HEK293 (cell line): ENCODE results near the gene ARHGAP42.

Experiments
- CTCF ChIA-PET: fragments of 350-600 bp; formaldehyde crosslinking; extraction: SDS; loops from one replicate; lab custom pipeline; 2021; ENCODE audit warnings: antibody characterized with exemption; lab: Yijun Ruan, JAX
- POLR2A ChIA-PET: fragments of 300-600 bp; formaldehyde crosslinking; extraction: SDS; loops from one replicate; lab custom pipeline; 2020; ENCODE audit warnings: antibody characterized with exemption, inconsistent platforms; lab: Yijun Ruan, JAX
- H3K27ac ChIP-seq: fragments of 200-500 bp; sonication (Bioruptor generic); 2 replicates; pipeline ENCODE4 v1.5.1; 2014; ENCODE audit warnings: low read depth, low read length, control low read depth, inconsistent platforms; ENCODE audit errors: extremely low read depth
- H3K36me3 ChIP-seq, 2 experiments: fragments of 200-500 bp in 1 of 2; sonication (Bioruptor generic) in 1 of 2; 1 replicate in 1 of 2; 2 replicates in 1 of 2; pipeline ENCODE4 v1.5.1; 2014 to 2017; ENCODE audit warnings: inconsistent platforms in 2 of 2, low read length in 2 of 2; ENCODE audit not compliant: control insufficient read depth in 2 of 2, insufficient read depth in 1 of 2
- H3K4me1 ChIP-seq: fragments of 200-500 bp; sonication (Bioruptor generic); 2 replicates; pipeline ENCODE4 v1.5.1; 2014; ENCODE audit warnings: mild to moderate bottlenecking, low read length, inconsistent platforms; ENCODE audit not compliant: control insufficient read depth, insufficient read depth
- H3K4me3 ChIP-seq: 2 replicates; pipeline ENCODE4 v1.5.1; 2011; ENCODE audit warnings: low read depth, mild to moderate bottlenecking, control low read depth, low read length, moderate library complexity
- H3K9me3 ChIP-seq: fragments of 200-500 bp; sonication (Bioruptor generic); 2 replicates; pipeline ENCODE4 v1.5.1; 2014; ENCODE audit warnings: low read depth, low read length, inconsistent platforms; ENCODE audit not compliant: control insufficient read depth, insufficient read depth
- FEZF1 ChIP-seq: fragments of 450-650 bp; formaldehyde crosslinking; IDR thresholded peaks from 2 replicates; pipeline ENCODE4 v1.5.1; 2016; ENCODE audit warnings: missing biosample characterization, missing genetic modification characterization
- INSM2 ChIP-seq: fragments of 450-650 bp; formaldehyde crosslinking; IDR thresholded peaks from 2 replicates; pipeline ENCODE4 v1.5.1; 2016; ENCODE audit warnings: missing biosample characterization, missing genetic modification characterization
- KLF10 ChIP-seq: fragments of 450-650 bp; IDR thresholded peaks from 2 replicates; pipeline ENCODE4 v1.5.1; 2018; ENCODE audit warnings: missing biosample characterization, mild to moderate bottlenecking, missing genetic modification characterization
- KLF9 ChIP-seq: fragments of 450-650 bp; formaldehyde crosslinking; IDR thresholded peaks from 2 replicates; pipeline ENCODE4 v1.5.1; 2016; ENCODE audit warnings: missing biosample characterization, missing genetic modification characterization, low read depth
- OSR2 ChIP-seq: fragments of 450-650 bp; formaldehyde crosslinking; IDR thresholded peaks from 2 replicates; pipeline ENCODE4 v1.5.1; 2016; ENCODE audit warnings: missing biosample characterization, missing genetic modification characterization
- OVOL3 ChIP-seq: fragments of 450-650 bp; formaldehyde crosslinking; IDR thresholded peaks from 2 replicates; pipeline ENCODE4 v1.5.1; 2016; ENCODE audit warnings: missing biosample characterization, missing genetic modification characterization
- PRDM10 ChIP-seq: fragments of 450-650 bp; formaldehyde crosslinking; IDR thresholded peaks from 2 replicates; pipeline ENCODE4 v1.5.1; 2016; ENCODE audit warnings: missing biosample characterization, missing genetic modification characterization
- WT1 ChIP-seq: fragments of 450-650 bp; formaldehyde crosslinking; IDR thresholded peaks from 2 replicates; pipeline ENCODE4 v1.5.1; 2016; ENCODE audit warnings: missing biosample characterization, missing genetic modification characterization
- ZBTB17 ChIP-seq: fragments of 450-650 bp; formaldehyde crosslinking; IDR thresholded peaks from 2 replicates; pipeline ENCODE4 v1.5.1; 2016; ENCODE audit warnings: missing biosample characterization, missing genetic modification characterization
- ZBTB44 ChIP-seq: fragments of 450-650 bp; IDR thresholded peaks from 2 replicates; pipeline ENCODE4 v1.5.1; 2018; ENCODE audit warnings: missing biosample characterization, mild to moderate bottlenecking, missing genetic modification characterization
- ZNF10 ChIP-seq: fragments of 450-650 bp; formaldehyde crosslinking; IDR thresholded peaks from 2 replicates; pipeline ENCODE4 v1.5.1; 2017; ENCODE audit warnings: missing biosample characterization, missing genetic modification characterization
- ZNF112 ChIP-seq: fragments of 450-650 bp; formaldehyde crosslinking; IDR thresholded peaks from 2 replicates; pipeline ENCODE4 v1.5.0; 2017; ENCODE audit warnings: missing biosample characterization, missing genetic modification characterization
- ZNF155 ChIP-seq: fragments of 450-650 bp; formaldehyde crosslinking; IDR thresholded peaks from 2 replicates; pipeline ENCODE4 v1.5.1; 2016; ENCODE audit warnings: missing biosample characterization, missing genetic modification characterization
- ZNF174 ChIP-seq: fragments of 450-650 bp; formaldehyde crosslinking; IDR thresholded peaks from 2 replicates; pipeline ENCODE4 v1.5.0; 2017; ENCODE audit warnings: missing biosample characterization, mild to moderate bottlenecking, missing genetic modification characterization
- ZNF239 ChIP-seq: fragments of 450-650 bp; formaldehyde crosslinking; IDR thresholded peaks from 2 replicates; pipeline ENCODE4 v1.5.1; 2016; ENCODE audit warnings: missing biosample characterization, missing genetic modification characterization
- ZNF366 ChIP-seq: fragments of 450-650 bp; formaldehyde crosslinking; conservative IDR thresholded peaks from 2 replicates; pipeline ENCODE4 v1.5.1; 2016; ENCODE audit warnings: missing biosample characterization, missing genetic modification characterization
- ZNF518A ChIP-seq: fragments of 450-650 bp; formaldehyde crosslinking; conservative IDR thresholded peaks from 2 replicates; pipeline ENCODE4 v1.5.1; 2016; ENCODE audit warnings: low read depth, missing biosample characterization, missing genetic modification characterization
- ZNF600 ChIP-seq: fragments of 450-650 bp; formaldehyde crosslinking; IDR thresholded peaks from 2 replicates; pipeline ENCODE4 v1.5.1; 2016; ENCODE audit warnings: missing biosample characterization, missing genetic modification characterization
- ZNF629 ChIP-seq: fragments of 450-650 bp; formaldehyde crosslinking; IDR thresholded peaks from 2 replicates; pipeline ENCODE4 v1.5.1; 2017; ENCODE audit warnings: missing biosample characterization, missing genetic modification characterization
- ZNF837 ChIP-seq: fragments of 450-650 bp; formaldehyde crosslinking; IDR thresholded peaks from 2 replicates; pipeline ENCODE4 v1.5.1; 2016; ENCODE audit warnings: missing biosample characterization, missing genetic modification characterization
- ZNF843 ChIP-seq: fragments of 450-650 bp; formaldehyde crosslinking; IDR thresholded peaks from 2 replicates; pipeline ENCODE4 v1.5.1; 2016; ENCODE audit warnings: missing biosample characterization, missing genetic modification characterization

ARHGAP42 gene

GRCh38 chr11:100716838-100717237 lies 29.8 kb downstream of the ARHGAP42 start (continued):
- no peak for TF ChIP-seq INSM2 (tag by site-specific recombination)
- TF ChIP-seq OVOL3 (tag by site-specific recombination), result no peak
- TF ChIP-seq ZBTB44 (tag by site-specific recombination), result no peak

- H3K36me3 ChIP-seq, result no peaks in the 10 kb centered on the region
- no peaks in the 10 kb centered on the region for H3K4me1 ChIP-seq
- ChIA-PET CTCF (no interaction called here), POLR2A (interaction anchor here (0.5 to 0.9 kb wide), 2 partner anchors 32 to 58 kb away, joined by 3 to 4 read pairs; no protein-coding TSS in a partner anchor)
- H3K4me3 ChIP-seq, result no peak overlapping the region
- no peaks in the 10 kb centered on the region for H3K9me3 ChIP-seq
- H3K27ac ChIP-seq, result no peak overlapping the region
- peak; percentile 22; the same call in 1 of the 2 replicates for TF ChIP-seq FEZF1 (tag by site-specific recombination)
- 0 out of 2 replicates have a peak, but pooled peaks have one; percentile 15 for TF ChIP-seq ZNF629
- TF ChIP-seq ZNF10 (tag by site-specific recombination), result no peak
- TF ChIP-seq OSR2 (tag by site-specific recombination), result peak; percentile 57
- peak; percentile 57; the same call in 1 of the 2 replicates for TF ChIP-seq ZBTB17 (tag by site-specific recombination)
- no peak for TF ChIP-seq KLF10 (tag by site-specific recombination)
These were observed 32.3 kb downstream of the ARHGAP42 start for GRCh38 chr11:100719362-100719761.

- no peak overlapping the region for H3K4me3 ChIP-seq
- ChIA-PET POLR2A (interaction anchor here (0.5 to 0.9 kb wide), 2 partner anchors 32 to 59 kb away, joined by 3 to 4 read pairs; no protein-coding TSS in a partner anchor), CTCF (no interaction called here)
- H3K36me3 ChIP-seq, result no peaks in the 10 kb centered on the region
- no peaks in the 10 kb centered on the region for H3K4me1 ChIP-seq
- H3K27ac ChIP-seq, result no peak overlapping the region
- H3K9me3 ChIP-seq, result no peaks in the 10 kb centered on the region
- TF ChIP-seq ZNF112 (no peak), ZNF518A (tag by site-specific recombination) (no peak), ZNF174 (tag by site-specific recombination) (no peak), ZNF10 (tag by site-specific recombination) (peak; percentile 78), ZNF155 (tag by site-specific recombination) (no peak), PRDM10 (tag by site-specific recombination) (peak; percentile 78), KLF9 (tag by site-specific recombination) (no peak), ZNF837 (tag by site-specific recombination) (no peak), ZNF843 (tag by site-specific recombination) (no peak), ZNF239 (tag by site-specific recombination) (no peak), OVOL3 (tag by site-specific recombination) (no peak), WT1 (tag by site-specific recombination) (no peak), ZNF600 (tag by site-specific recombination) (peak; percentile 70; the same call in 1 of the 2 replicates), ZNF366 (tag by site-specific recombination) (0 out of 2 replicates have a peak, but pooled peaks have one; percentile 2)
These were observed 32.7 kb downstream of the ARHGAP42 start for GRCh38 chr11:100719809-100720221.
